Measurements from ENCODE around the gene HES4.

Gene HES4

DNA sequence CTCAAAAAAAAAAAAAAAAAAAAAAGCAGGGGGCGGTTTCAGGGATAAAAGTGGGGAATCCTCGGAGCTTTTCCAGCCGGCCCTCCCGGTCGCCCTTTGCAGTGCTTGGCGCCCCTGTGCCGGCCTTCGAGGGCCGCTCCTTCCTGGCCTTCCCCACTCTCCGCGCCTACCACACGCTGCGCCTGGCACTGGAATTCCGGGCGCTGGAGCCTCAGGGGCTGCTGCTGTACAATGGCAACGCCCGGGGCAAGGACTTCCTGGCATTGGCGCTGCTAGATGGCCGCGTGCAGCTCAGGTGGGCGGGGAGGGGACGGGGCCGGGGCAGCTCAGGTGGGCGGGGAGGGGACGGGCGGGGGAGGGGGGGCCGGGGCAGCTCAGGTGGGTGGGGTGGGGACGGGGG lies 48.9 kb upstream of the HES4 start:
- Histone ChIP-seq H3K4me3 (ENCODE audit: low read depth, low read length) (no peak overlapping the region), H3K36me3 (ENCODE audit: control insufficient read depth in 2 of 2, insufficient read depth in 1 of 2, low read length in 2 of 2) (peaks cover 0 to 81% of the 10 kb centered on the region in 2 experiments; a peak in 1 of 3 replicates), H3K27ac (ENCODE audit: extremely low read depth, low read depth, low read length) (no peak overlapping the region), H3K9me3 (ENCODE audit: control insufficient read depth, insufficient read depth, low read depth, low read length) (no peaks in the 10 kb centered on the region), H3K4me1 (ENCODE audit: control insufficient read depth, insufficient read depth, low read length) (no peaks in the 10 kb centered on the region)
- POLR2A ChIA-PET, result no interaction called here
- CTCF ChIA-PET, result no interaction called here
- TF ChIP-seq EGR2 (tag by site-specific recombination; IDR thresholded peaks at IDR 0.05; ENCODE audit: low read depth) (no peak), ZNF433 (tag by site-specific recombination; IDR thresholded peaks at IDR 0.05; ENCODE audit: low read depth) (no peak), SETDB1 (IDR thresholded peaks at IDR 0.05; ENCODE audit: insufficient read length, low read length) (no peak), ZNF155 (tag by site-specific recombination; IDR thresholded peaks at IDR 0.05) (no peak), RBAK (tag by site-specific recombination; IDR thresholded peaks at IDR 0.05) (no peak)

DNA sequence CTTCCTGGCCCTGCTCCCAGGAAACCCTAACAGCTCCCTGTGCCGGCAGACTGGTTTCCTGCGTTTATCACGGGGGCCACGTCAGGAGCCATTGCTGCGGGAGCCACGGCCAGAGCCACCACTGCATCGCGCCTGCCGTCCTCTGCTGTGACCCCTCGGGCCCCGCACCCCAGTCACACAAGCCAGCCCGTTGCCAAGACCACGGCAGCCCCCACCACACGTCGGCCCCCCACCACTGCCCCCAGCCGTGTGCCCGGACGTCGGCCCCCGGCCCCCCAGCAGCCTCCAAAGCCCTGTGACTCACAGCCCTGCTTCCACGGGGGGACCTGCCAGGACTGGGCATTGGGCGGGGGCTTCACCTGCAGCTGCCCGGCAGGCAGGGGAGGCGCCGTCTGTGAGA lies 48.1 kb upstream of the HES4 start:
- Histone ChIP-seq H3K27ac (ENCODE audit: extremely low read depth, low read depth, low read length) (no peak overlapping the region), H3K36me3 (ENCODE audit: control insufficient read depth in 2 of 2, insufficient read depth in 1 of 2, low read length in 2 of 2) (peaks cover 0 to 81% of the 10 kb centered on the region in 2 experiments; a peak in 1 of 3 replicates), H3K9me3 (ENCODE audit: control insufficient read depth, insufficient read depth, low read depth, low read length) (no peaks in the 10 kb centered on the region), H3K4me3 (ENCODE audit: low read depth, low read length) (no peak overlapping the region), H3K4me1 (ENCODE audit: control insufficient read depth, insufficient read depth, low read length) (no peaks in the 10 kb centered on the region)
- ChIA-PET POLR2A (no interaction called here), CTCF (interaction anchor here (0.7 kb wide), 1 partner anchor 23 kb away, joined by 3 read pairs; no protein-coding TSS in a partner anchor)
- TF ChIP-seq MEIS1 (CRISPR knock-in tag; IDR thresholded peaks at IDR 0.05; ENCODE audit: borderline replicate concordance), result no peak
- TF ChIP-seq, protein P1, sequence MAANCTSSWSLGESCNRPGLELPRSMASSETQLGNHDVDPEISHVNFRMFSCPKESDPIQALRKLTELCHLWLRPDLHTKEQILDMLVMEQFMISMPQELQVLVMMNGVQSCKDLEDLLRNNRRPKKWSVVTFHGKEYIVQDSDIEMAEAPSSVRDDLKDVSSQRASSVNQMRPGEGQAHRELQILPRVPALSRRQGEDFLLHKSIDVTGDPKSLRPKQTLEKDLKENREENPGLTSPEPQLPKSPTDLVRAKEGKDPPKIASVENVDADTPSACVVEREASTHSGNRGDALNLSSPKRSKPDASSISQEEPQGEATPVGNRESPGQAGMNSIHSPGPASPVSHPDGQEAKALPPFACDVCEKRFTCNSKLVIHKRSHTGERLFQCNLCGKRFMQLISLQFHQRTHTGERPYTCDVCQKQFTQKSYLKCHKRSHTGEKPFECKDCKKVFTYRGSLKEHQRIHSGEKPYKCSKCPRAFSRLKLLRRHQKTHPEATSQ (tag by site-specific recombination; IDR thresholded peaks at IDR 0.05), result no peak
- no peak for TF ChIP-seq BCL11B (tag by site-specific recombination; IDR thresholded peaks at IDR 0.05; ENCODE audit: low read depth)
- TF ChIP-seq ZNF214 (tag by site-specific recombination; IDR thresholded peaks at IDR 0.05; ENCODE audit: borderline replicate concordance), result no peak

DNA sequence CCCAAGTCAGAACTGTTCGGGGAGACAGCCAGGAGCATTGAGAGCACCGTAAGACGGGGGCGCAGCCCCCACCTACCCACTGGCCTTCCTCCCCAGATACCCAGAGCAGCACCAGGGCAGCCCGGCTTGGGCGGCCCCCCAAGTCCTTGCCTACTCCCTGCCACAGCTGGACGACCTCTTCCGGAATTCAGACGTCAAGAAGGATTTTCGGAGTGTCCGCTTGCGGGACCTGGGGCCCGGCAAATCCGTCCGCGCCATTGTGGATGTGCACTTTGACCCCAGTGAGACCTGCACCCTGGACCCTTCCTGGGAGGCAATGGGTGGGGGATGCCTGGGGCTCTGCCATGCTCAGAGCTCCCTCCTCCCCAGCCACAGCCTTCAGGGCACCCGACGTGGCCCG lies 47.5 kb upstream of the HES4 start:
- H3K36me3 ChIP-seq (ENCODE audit: control insufficient read depth in 2 of 2, insufficient read depth in 1 of 2, low read length in 2 of 2), result peaks cover 0 to 81% of the 10 kb centered on the region in 2 experiments; a peak in 1 of 3 replicates
- CTCF ChIA-PET, result interaction anchor here (0.7 kb wide), 1 partner anchor 22 kb away, joined by 3 read pairs; no protein-coding TSS in a partner anchor

DNA sequence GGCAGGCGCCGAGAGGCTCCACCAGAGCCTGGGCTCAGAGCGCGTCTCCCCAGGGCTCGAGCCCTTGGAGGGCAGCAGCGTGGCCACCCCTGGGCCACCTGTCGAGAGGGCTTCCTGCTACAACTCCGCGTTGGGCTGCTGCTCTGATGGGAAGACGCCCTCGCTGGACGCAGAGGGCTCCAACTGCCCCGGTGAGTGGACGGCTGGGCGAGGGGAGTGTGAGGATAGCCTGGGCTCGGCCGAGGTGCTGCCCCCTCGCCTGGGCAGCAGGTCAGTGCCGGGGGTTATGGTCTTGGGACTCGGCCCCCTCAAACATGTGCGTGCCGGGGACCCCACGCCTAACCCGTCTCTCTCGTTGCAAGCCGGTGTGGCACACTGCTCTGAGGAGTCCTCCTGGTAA lies 46.9 kb upstream of the HES4 start:
- ChIA-PET POLR2A (no interaction called here), CTCF (no interaction called here)
- Histone ChIP-seq H3K36me3 (ENCODE audit: control insufficient read depth in 2 of 2, insufficient read depth in 1 of 2, low read length in 2 of 2) (peaks cover 0 to 81% of the 10 kb centered on the region in 2 experiments; a peak in 1 of 3 replicates), H3K4me3 (ENCODE audit: low read depth, low read length) (no peak overlapping the region), H3K27ac (ENCODE audit: extremely low read depth, low read depth, low read length) (no peak overlapping the region), H3K9me3 (ENCODE audit: control insufficient read depth, insufficient read depth, low read depth, low read length) (no peaks in the 10 kb centered on the region), H3K4me1 (ENCODE audit: control insufficient read depth, insufficient read depth, low read length) (no peaks in the 10 kb centered on the region)
- TF ChIP-seq SCRT2 (tag by site-specific recombination; IDR thresholded peaks at IDR 0.05) (peak; percentile 48; the same call in 1 of the 2 replicates), BCL11A (tag by site-specific recombination; IDR thresholded peaks at IDR 0.05; ENCODE audit: low read depth) (0 out of 2 replicates have a peak, but pooled peaks have one; percentile 14), ZNF391 (tag by site-specific recombination; IDR thresholded peaks at IDR 0.05; ENCODE audit: borderline replicate concordance, low read depth) (no peak)
- TF ChIP-seq, protein P2, sequence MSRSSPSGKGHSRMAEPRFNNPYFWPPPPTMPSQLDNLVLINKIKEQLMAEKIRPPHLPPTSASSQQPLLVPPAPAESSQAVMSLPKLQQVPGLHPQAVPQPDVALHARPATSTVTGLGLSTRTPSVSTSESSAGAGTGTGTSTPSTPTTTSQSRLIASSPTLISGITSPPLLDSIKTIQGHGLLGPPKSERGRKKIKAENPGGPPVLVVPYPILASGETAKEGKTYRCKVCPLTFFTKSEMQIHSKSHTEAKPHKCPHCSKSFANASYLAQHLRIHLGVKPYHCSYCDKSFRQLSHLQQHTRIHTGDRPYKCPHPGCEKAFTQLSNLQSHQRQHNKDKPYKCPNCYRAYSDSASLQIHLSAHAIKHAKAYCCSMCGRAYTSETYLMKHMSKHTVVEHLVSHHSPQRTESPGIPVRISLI (tag by site-specific recombination; IDR thresholded peaks at IDR 0.05), result no peak
- TF ChIP-seq, protein P3, sequence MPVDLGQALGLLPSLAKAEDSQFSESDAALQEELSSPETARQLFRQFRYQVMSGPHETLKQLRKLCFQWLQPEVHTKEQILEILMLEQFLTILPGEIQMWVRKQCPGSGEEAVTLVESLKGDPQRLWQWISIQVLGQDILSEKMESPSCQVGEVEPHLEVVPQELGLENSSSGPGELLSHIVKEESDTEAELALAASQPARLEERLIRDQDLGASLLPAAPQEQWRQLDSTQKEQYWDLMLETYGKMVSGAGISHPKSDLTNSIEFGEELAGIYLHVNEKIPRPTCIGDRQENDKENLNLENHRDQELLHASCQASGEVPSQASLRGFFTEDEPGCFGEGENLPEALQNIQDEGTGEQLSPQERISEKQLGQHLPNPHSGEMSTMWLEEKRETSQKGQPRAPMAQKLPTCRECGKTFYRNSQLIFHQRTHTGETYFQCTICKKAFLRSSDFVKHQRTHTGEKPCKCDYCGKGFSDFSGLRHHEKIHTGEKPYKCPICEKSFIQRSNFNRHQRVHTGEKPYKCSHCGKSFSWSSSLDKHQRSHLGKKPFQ (tag by site-specific recombination; IDR thresholded peaks at IDR 0.05), result no peak
- TF ChIP-seq, protein P4, sequence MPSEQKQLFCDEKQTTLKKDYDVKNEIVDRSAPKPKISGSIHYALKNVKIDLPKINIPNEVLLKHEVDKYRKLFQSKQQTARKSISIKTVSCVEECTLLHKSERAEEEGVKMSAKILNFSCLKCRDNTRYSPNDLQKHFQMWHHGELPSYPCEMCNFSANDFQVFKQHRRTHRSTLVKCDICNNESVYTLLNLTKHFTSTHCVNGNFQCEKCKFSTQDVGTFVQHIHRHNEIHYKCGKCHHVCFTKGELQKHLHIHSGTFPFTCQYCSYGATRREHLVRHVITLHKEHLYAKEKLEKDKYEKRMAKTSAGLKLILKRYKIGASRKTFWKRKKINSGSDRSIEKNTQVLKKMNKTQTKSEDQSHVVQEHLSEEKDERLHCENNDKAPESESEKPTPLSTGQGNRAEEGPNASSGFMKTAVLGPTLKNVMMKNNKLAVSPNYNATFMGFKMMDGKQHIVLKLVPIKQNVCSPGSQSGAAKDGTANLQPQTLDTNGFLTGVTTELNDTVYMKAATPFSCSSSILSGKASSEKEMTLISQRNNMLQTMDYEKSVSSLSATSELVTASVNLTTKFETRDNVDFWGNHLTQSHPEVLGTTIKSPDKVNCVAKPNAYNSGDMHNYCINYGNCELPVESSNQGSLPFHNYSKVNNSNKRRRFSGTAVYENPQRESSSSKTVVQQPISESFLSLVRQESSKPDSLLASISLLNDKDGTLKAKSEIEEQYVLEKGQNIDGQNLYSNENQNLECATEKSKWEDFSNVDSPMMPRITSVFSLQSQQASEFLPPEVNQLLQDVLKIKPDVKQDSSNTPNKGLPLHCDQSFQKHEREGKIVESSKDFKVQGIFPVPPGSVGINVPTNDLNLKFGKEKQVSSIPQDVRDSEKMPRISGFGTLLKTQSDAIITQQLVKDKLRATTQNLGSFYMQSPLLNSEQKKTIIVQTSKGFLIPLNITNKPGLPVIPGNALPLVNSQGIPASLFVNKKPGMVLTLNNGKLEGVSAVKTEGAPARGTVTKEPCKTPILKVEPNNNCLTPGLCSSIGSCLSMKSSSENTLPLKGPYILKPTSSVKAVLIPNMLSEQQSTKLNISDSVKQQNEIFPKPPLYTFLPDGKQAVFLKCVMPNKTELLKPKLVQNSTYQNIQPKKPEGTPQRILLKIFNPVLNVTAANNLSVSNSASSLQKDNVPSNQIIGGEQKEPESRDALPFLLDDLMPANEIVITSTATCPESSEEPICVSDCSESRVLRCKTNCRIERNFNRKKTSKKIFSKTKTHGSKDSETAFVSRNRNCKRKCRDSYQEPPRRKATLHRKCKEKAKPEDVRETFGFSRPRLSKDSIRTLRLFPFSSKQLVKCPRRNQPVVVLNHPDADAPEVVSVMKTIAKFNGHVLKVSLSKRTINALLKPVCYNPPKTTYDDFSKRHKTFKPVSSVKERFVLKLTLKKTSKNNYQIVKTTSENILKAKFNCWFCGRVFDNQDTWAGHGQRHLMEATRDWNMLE (tag by site-specific recombination; conservative IDR thresholded peaks at IDR 0.05; ENCODE audit: low read depth), result no peak

More for the DNA sequence above, 47.5 kb upstream of the HES4 start:
- H3K9me3 ChIP-seq (ENCODE audit: control insufficient read depth, insufficient read depth, low read depth, low read length), result no peaks in the 10 kb centered on the region
- TF ChIP-seq TCF7L2 (IDR thresholded peaks at IDR 0.05; ENCODE audit: borderline replicate concordance, low read depth, low read length), result no peak
- 0 out of 2 replicates have a peak, but pooled peaks have one; percentile 11 for TF ChIP-seq GLIS1 (tag by site-specific recombination; IDR thresholded peaks at IDR 0.05)
- 0 out of 2 replicates have a peak, but pooled peaks have one; percentile 29 for TF ChIP-seq BCL11B (tag by site-specific recombination; IDR thresholded peaks at IDR 0.05; ENCODE audit: low read depth)
- POLR2A ChIA-PET, result no interaction called here
- H3K4me1 ChIP-seq (ENCODE audit: control insufficient read depth, insufficient read depth, low read length), result no peaks in the 10 kb centered on the region
- H3K4me3 ChIP-seq (ENCODE audit: low read depth, low read length), result no peak overlapping the region
- H3K27ac ChIP-seq (ENCODE audit: extremely low read depth, low read depth, low read length), result no peak overlapping the region

Data from HEK293 (cell line).